ENCODE measurements around the gene UBAC2.

DNA sequence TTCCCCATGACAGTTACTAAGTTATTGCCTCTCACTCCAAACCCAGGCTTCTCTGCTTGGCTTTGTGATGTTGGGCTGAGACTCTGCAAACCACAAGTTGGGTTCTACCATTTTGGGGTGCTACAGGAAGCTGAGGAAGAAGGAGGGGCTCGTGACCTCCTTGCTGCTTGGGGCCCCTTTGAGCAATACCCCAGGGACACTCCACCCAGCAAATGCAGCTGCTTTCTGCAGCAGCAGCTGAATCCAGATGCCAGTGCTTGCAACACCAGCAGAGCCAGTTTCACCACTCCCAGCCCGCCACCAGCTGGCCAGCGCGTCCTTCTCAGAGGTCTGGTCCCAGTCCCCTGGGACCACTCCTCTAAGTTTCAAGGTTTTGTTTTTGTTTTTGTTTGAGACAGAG lies 22.0 kb upstream of the UBAC2 start:
- TF ChIP-seq, protein P1, sequence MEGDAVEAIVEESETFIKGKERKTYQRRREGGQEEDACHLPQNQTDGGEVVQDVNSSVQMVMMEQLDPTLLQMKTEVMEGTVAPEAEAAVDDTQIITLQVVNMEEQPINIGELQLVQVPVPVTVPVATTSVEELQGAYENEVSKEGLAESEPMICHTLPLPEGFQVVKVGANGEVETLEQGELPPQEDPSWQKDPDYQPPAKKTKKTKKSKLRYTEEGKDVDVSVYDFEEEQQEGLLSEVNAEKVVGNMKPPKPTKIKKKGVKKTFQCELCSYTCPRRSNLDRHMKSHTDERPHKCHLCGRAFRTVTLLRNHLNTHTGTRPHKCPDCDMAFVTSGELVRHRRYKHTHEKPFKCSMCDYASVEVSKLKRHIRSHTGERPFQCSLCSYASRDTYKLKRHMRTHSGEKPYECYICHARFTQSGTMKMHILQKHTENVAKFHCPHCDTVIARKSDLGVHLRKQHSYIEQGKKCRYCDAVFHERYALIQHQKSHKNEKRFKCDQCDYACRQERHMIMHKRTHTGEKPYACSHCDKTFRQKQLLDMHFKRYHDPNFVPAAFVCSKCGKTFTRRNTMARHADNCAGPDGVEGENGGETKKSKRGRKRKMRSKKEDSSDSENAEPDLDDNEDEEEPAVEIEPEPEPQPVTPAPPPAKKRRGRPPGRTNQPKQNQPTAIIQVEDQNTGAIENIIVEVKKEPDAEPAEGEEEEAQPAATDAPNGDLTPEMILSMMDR (IDR thresholded peaks at IDR 0.05): no peak
- TF ChIP-seq POLR2A (IDR thresholded peaks at IDR 0.05) (no peak), POLR2AphosphoS5 (IDR thresholded peaks at IDR 0.05) (no peak), EP300 (IDR thresholded peaks at IDR 0.05) (no peak)

All from sigmoid colon (tissue), 4 donors.